LNCAP (cell line): ENCODE results near the gene TWF1.

Experiments used
- CTCF ChIP-seq: fragments of 450-650 bp; IDR thresholded peaks from 2 replicates; pipeline ENCODE4 v1.5.1; 2017; ENCODE audit warnings: mild to moderate bottlenecking

The TWF1 gene

GRCh38 chr12:43836475-43836989 is 30.4 kb upstream of the TWF1 start:
- no peak for TF ChIP-seq CTCF

DNA sequence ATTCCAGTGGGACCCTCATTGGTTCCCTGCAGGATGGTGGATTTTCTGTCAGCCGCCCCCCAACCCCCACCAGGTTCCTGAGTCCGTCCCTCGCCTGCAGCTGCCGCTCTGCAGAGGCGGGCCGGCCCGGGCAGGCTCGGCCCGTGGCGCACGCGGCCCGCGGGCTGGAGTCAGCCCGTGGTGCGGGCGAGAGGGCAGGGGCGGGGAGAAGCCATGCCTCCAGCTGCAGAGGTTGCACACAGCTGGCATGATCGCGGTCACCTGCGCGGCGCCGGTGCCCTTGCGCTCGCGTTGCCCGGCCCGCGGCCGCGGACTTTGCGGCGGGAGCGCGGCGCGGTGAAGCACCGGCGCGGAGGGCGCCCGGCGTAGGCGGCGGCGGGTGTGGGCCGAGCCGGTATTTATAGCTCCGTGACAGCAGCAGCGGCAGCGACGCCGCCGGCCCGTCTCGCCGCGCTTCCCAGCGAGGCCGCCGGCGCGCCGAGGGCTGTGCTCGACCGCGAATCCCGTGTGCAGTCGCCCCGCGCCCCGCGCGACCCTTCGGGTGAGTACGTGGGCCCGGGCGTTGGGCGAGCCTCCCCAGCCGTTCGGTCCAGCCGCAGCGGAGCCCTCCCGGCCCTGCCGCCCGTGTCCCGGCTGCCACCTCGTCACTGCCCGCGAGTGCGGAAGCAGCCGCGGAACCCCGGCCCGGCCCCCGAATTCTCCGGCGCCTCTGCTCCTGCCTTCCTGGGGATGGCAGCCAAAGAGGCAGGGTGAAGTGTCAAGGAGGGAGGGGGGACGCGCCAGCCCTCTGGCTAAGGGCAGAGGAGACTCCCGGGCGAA is 29.7 kb upstream of the TWF1 start, which contains the start of gene TMEM117:
Gene TMEM117, plus strand, starts transcription at position 426 of the 819 bp plus-strand sequence.
- no peak for TF ChIP-seq CTCF

DNA sequence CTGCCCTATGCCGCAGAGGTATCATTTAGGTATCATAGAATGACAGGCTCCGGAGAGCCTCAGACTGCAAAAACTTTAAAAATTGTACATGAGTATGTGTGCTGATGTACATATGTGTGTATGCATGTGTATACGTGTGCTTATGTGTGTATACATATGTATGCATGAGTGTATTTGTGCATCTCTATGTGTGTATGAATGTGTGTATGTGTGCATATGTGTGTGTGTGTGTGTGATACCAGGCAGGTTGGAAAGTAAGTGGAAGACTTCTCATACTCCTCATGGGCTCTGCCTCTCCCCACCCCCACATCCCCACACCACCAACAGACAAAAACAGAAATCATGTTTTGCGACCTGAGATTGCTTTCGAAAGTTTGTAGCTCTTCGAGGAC is 29.1 kb upstream of the TWF1 start:
- no peak for TF ChIP-seq CTCF

GRCh38 chr12:43832463-43833168 is 26.5 kb upstream of the TWF1 start:
- no peak for TF ChIP-seq CTCF

- TF ChIP-seq CTCF, result no peak
These were observed 21.0 kb upstream of the TWF1 start for GRCh38 chr12:43827093-43827492.

DNA sequence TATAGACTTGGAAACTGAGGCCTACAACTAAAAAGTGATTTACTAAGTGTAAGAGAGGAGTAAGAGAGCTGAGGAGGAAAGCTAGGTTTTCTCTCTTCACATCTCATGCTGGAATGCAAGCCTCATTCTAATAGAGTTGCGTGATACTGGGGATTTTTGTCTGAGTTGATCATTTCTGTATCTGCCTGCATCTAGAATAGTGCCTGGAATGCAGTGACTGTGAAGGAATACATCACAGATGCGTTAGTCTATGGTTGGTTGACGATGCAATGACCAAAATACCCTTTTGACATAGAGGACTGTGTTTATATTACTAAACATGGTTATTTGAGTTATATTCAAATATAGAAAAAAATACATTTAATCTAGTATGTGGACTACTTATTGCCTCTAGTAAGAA is 20.6 kb upstream of the TWF1 start:
- no peak for TF ChIP-seq CTCF

DNA sequence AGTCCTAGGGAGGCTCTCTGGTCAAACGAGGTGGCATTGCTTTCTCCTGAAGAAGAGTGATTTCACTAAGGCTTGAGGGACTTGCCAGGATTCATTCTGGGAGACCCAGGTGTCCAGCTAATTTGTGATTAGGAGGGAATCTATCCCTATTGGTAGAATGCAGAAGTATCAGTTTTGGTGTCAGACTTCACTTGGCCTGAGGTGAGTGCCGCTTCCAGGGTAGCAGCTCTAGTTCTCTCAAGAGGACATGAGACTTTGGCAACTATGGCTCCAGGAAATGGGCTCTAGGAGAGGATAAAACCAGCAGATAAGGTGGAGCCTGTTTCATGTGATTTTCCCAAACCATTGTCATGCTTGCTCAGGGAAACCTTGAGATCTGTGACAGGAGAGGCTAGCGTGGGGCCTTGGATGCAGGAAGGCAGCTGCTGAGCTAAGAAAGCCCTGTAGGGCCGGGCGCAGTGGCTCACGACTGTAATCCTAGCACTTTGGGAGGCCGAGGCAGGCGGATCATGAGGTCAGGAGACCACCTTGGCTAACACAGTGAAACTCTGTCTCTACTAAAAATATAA is 18.2 kb upstream of the TWF1 start:
- no peak for TF ChIP-seq CTCF
